ENCODE measurements around the gene FRY.

The FRY gene

DNA sequence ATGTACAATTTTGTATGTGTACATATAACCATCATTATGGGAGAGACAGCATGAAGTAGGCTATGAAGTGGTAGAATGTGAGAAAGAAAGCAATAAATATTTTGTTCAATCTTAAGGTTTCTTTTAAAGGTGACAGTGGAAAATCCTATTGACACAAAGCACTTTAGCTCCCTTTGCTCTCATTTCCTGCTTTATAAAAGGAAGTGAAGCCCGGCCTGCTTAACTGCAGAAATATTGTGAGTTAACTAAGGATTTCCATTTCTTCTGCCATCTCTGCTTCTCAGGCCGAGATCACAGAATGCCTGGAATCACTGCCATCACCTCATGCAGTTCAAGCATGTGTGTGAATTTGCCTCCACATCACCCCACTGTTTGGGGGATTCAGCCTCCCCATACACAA is 83.5 kb downstream of the FRY start:
- FAIRE-seq (peak; percentile 76), DNase-seq (ENCODE audit: insufficient read length, low spot score) (no peak)
- TF ChIP-seq SPI1 (IDR thresholded peaks at IDR 0.05; ENCODE audit: low read depth, low read length) (peak; percentile 83), POLR2AphosphoS5 (IDR thresholded peaks at IDR 0.05; ENCODE audit: low read depth, low read length) (no peak)

DNA sequence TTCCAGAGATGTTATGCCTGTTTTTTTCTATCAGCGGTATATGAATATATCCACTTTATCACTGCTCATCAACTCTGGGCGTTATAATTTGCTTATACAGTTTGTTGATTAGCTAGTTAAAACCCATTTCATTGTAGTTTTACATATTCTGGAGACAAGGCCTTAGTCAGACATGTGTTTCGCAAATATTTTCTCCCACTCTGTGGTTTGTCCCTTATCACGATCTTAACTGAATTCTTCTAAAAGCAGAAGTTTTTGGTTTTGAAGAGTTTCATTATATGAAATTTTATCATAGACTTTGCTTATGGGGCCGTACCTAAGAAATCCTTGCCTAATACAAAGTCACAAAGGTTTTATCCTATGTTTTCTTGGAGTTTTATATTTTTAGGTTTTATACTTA is 84.6 kb downstream of the FRY start:
- TF ChIP-seq POLR2A (IDR thresholded peaks at IDR 0.05; ENCODE audit: low read depth, low read length) (no peak), TAF1 (IDR thresholded peaks at IDR 0.05; ENCODE audit: low read depth, low read length) (no peak), POLR2AphosphoS5 (IDR thresholded peaks at IDR 0.05; ENCODE audit: low read depth, low read length) (no peak), POU2F2 (IDR thresholded peaks at IDR 0.05; ENCODE audit: low read depth, low read length) (no peak), SPI1 (IDR thresholded peaks at IDR 0.05; ENCODE audit: low read depth, low read length) (no peak), PAX5 (IDR thresholded peaks at IDR 0.05; ENCODE audit: insufficient read depth, low read length, severe bottlenecking) (no peak)
- FAIRE-seq (no peak), DNase-seq (ENCODE audit: insufficient read length, low spot score) (no peak)

DNA sequence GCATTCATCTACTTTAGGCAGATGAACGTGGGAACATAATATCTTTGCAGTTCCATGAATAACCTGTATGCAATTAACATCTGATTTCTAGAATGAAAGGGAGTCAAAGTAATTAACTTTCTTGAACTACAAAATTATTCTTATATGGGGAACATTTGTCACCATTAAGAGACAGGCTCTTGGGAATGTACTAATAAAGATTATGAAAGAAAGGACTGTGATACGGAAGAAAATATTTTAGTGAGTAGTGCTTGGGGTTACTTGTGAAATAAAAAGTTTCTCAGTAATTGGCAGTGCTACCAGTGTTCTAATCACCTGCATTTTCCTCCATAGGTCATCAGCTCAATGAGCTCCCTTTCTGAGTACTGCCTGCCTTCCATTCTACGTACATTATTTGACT is 85.4 kb downstream of the FRY start:
- FAIRE-seq = peak; percentile 16
- no peak for DNase-seq (ENCODE audit: insufficient read length, low spot score)
- no peak for TF ChIP-seq POLR2A (IDR thresholded peaks at IDR 0.05; ENCODE audit: low read depth, low read length)
- no peak for TF ChIP-seq SPI1 (IDR thresholded peaks at IDR 0.05; ENCODE audit: low read depth, low read length)
- no peak for TF ChIP-seq TAF1 (IDR thresholded peaks at IDR 0.05; ENCODE audit: low read depth, low read length)
- TF ChIP-seq PAX5 (IDR thresholded peaks at IDR 0.05; ENCODE audit: insufficient read depth, low read length, severe bottlenecking) = no peak
- no peak for TF ChIP-seq POU2F2 (IDR thresholded peaks at IDR 0.05; ENCODE audit: low read depth, low read length)
- no peak for TF ChIP-seq POLR2AphosphoS5 (IDR thresholded peaks at IDR 0.05; ENCODE audit: low read depth, low read length)

DNA sequence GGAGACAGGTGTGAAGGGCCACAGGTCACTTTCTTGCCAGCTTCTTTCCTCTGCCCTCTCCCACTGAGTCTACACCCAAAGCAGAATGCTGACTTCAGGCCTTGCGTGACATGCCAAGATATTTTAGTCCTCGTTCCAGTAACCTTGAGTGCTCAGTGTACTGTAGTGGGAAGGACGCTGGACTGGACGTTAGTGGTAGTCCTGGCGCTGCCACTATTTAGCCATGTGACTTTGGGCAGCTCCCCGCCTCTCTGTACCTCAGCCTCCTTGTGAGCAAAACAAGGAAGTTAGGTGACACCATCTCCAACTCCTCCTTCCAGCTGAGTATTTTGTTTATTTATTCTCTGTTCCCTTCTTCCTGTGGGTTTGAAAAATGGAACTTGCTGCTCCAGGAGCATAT is 86.1 kb downstream of the FRY start:
- TF ChIP-seq PAX5 (IDR thresholded peaks at IDR 0.05; ENCODE audit: insufficient read depth, low read length, severe bottlenecking) (no peak), POLR2A (IDR thresholded peaks at IDR 0.05; ENCODE audit: low read depth, low read length) (no peak), TAF1 (IDR thresholded peaks at IDR 0.05; ENCODE audit: low read depth, low read length) (no peak), POLR2AphosphoS5 (IDR thresholded peaks at IDR 0.05; ENCODE audit: low read depth, low read length) (no peak), SPI1 (IDR thresholded peaks at IDR 0.05; ENCODE audit: low read depth, low read length) (no peak), POU2F2 (IDR thresholded peaks at IDR 0.05; ENCODE audit: low read depth, low read length) (no peak)
- no peak for FAIRE-seq
- DNase-seq (ENCODE audit: insufficient read length, low spot score) = no peak

DNA sequence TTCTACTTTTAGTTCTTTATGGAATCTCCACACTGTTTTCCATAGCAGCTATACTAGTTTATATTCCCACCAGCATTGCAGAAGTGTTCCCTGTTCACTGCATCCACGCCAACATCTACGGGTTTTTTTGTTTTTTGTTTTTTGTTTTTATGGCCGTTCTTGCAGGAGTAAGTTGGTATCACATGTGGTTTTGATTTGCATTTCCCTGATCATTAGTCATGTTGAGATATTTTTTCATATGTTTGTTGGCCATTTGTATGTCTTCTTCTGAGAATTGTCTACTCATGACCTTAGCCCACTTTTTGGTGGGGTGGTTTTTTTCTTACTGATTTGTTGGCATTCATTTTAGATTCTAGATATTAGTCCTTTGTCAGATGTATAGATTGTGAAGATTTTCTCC is 89.7 kb downstream of the FRY start:
- TF ChIP-seq TAF1 (IDR thresholded peaks at IDR 0.05; ENCODE audit: low read depth, low read length) (no peak), SPI1 (IDR thresholded peaks at IDR 0.05; ENCODE audit: low read depth, low read length) (no peak), POLR2A (IDR thresholded peaks at IDR 0.05; ENCODE audit: low read depth, low read length) (no peak), PAX5 (IDR thresholded peaks at IDR 0.05; ENCODE audit: insufficient read depth, low read length, severe bottlenecking) (no peak), POLR2AphosphoS5 (IDR thresholded peaks at IDR 0.05; ENCODE audit: low read depth, low read length) (no peak), POU2F2 (IDR thresholded peaks at IDR 0.05; ENCODE audit: low read depth, low read length) (no peak)
- DNase-seq (ENCODE audit: insufficient read length, low spot score) (no peak), FAIRE-seq (no peak)

DNA sequence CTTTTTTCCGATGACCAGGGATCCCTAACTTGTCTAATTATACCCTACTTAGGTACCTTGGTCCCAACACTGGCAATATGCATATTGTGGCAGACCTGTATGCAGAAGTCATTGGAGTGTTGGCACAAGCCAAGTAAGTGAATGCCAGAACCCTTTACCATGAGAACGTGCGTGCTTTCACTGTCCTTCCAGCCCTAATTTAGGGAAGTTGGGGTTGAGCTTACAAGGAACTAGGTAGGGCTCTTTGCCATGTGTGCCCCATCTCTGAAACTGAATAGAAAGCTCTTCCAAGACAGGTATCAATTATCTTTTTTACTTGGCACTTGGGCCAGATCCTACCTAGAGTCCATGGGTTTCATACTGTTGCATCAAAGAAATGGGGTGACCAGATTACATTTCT is 93.2 kb downstream of the FRY start:
- no peak for TF ChIP-seq POLR2A (IDR thresholded peaks at IDR 0.05; ENCODE audit: low read depth, low read length)
- no peak for TF ChIP-seq SPI1 (IDR thresholded peaks at IDR 0.05; ENCODE audit: low read depth, low read length)
- TF ChIP-seq TAF1 (IDR thresholded peaks at IDR 0.05; ENCODE audit: low read depth, low read length) = no peak
- no peak for TF ChIP-seq POU2F2 (IDR thresholded peaks at IDR 0.05; ENCODE audit: low read depth, low read length)
- no peak for TF ChIP-seq POLR2AphosphoS5 (IDR thresholded peaks at IDR 0.05; ENCODE audit: low read depth, low read length)
- no peak for TF ChIP-seq PAX5 (IDR thresholded peaks at IDR 0.05; ENCODE audit: insufficient read depth, low read length, severe bottlenecking)
- no peak for DNase-seq (ENCODE audit: insufficient read length, low spot score)
- no peak for FAIRE-seq

DNA sequence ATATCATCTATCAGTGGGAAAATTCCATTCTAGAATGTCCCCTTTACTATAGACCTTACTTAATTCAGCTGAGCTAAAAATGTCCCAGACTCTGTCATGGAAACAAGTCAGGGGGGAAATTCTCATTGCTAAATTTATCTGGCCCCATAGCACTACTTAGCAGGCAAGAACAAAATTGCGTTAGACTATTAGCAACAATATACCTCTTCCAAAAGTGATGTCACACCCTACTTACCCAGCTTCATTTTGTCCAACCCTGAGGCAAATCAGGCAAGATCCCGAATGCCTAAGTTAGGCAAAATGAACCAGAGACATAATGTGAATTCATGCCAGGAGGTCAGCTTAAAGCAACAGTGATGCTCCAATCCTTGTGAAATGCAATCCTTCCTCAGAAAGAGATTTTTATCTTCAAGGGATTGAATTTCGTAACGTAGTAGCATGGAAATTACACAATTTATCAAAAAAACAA is 93.7 kb downstream of the FRY start:
- DNase-seq (ENCODE audit: insufficient read length, low spot score) = no peak
- TF ChIP-seq PAX5 (IDR thresholded peaks at IDR 0.05; ENCODE audit: insufficient read depth, low read length, severe bottlenecking) = no peak
- TF ChIP-seq POU2F2 (IDR thresholded peaks at IDR 0.05; ENCODE audit: low read depth, low read length) = no peak
- TF ChIP-seq SPI1 (IDR thresholded peaks at IDR 0.05; ENCODE audit: low read depth, low read length) = no peak
- TF ChIP-seq POLR2A (IDR thresholded peaks at IDR 0.05; ENCODE audit: low read depth, low read length) = no peak
- TF ChIP-seq POLR2AphosphoS5 (IDR thresholded peaks at IDR 0.05; ENCODE audit: low read depth, low read length) = no peak
- no peak for TF ChIP-seq TAF1 (IDR thresholded peaks at IDR 0.05; ENCODE audit: low read depth, low read length)
- FAIRE-seq = no peak

DNA sequence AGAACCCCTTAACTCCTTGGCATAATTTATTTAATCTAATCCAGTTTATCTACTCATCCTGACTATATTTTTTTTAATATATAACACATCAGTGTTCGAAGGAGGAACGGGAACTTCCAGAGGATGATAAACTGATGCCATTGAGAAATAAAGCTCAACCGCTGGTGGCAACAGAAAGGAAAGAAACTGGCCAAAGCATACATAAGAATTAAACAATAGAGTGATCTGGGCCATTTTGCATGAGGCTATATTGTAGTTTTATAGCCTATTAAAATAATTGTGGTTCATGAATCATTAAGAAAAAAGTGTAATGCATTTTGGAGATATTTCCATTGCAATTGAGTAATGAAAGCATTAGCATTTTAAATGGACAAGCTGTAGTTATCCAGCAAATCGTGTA is 94.2 kb downstream of the FRY start:
- no peak for TF ChIP-seq PAX5 (IDR thresholded peaks at IDR 0.05; ENCODE audit: insufficient read depth, low read length, severe bottlenecking)
- TF ChIP-seq POLR2AphosphoS5 (IDR thresholded peaks at IDR 0.05; ENCODE audit: low read depth, low read length) = no peak
- FAIRE-seq (no peak), DNase-seq (ENCODE audit: insufficient read length, low spot score) (no peak)

DNA sequence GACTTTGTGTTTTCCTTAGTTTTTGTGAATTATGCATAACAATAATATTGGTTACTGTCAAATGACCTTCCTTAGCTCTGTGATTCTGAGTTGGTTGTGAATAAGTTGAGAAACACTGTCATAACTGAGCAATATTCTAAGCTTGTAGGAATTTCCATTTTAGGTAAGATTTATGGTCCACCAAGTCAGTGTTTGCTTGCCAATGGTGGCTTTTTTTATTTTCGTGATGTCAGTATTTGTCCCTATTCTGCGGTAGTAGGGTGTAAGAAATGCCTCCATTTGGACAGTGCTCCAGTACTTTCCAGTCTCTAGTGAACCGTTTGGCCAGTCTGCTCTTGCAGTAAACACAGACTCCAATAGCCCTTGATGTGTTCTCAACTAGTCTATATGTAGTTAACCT is 94.7 kb downstream of the FRY start:
- FAIRE-seq (no peak), DNase-seq (ENCODE audit: insufficient read length, low spot score) (no peak)
- TF ChIP-seq PAX5 (IDR thresholded peaks at IDR 0.05; ENCODE audit: insufficient read depth, low read length, severe bottlenecking) = no peak
- no peak for TF ChIP-seq POU2F2 (IDR thresholded peaks at IDR 0.05; ENCODE audit: low read depth, low read length)
- TF ChIP-seq TAF1 (IDR thresholded peaks at IDR 0.05; ENCODE audit: low read depth, low read length) = no peak
- no peak for TF ChIP-seq POLR2AphosphoS5 (IDR thresholded peaks at IDR 0.05; ENCODE audit: low read depth, low read length)
- no peak for TF ChIP-seq POLR2A (IDR thresholded peaks at IDR 0.05; ENCODE audit: low read depth, low read length)
- no peak for TF ChIP-seq SPI1 (IDR thresholded peaks at IDR 0.05; ENCODE audit: low read depth, low read length)

DNA sequence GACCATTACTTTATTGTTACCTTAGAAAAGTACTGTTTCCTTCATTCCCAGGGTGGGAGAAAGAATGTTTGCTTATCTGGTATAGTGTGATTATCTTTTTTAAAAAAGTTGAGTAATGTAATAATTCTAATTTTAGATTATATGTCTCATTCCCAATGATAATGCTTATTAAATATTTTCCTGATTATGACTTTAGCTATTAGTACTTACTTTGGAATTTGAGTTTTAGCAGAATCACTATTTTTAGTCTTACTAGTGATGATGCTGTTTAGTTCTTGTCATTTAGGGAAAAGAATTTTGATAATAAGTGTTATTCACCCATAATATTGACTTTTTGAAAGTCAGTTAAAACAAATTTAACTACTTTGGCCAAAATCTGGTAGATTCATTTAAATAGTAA is 95.2 kb downstream of the FRY start:
- DNase-seq (ENCODE audit: insufficient read length, low spot score) = no peak
- no peak for TF ChIP-seq POLR2A (IDR thresholded peaks at IDR 0.05; ENCODE audit: low read depth, low read length)
- no peak for TF ChIP-seq POLR2AphosphoS5 (IDR thresholded peaks at IDR 0.05; ENCODE audit: low read depth, low read length)
- TF ChIP-seq PAX5 (IDR thresholded peaks at IDR 0.05; ENCODE audit: insufficient read depth, low read length, severe bottlenecking) = no peak
- no peak for TF ChIP-seq POU2F2 (IDR thresholded peaks at IDR 0.05; ENCODE audit: low read depth, low read length)
- no peak for TF ChIP-seq SPI1 (IDR thresholded peaks at IDR 0.05; ENCODE audit: low read depth, low read length)
- no peak for TF ChIP-seq TAF1 (IDR thresholded peaks at IDR 0.05; ENCODE audit: low read depth, low read length)
- no peak for FAIRE-seq

Measured in GM12891 (cell line).